HG03469 (cell line): ENCODE measurements around the gene HSD17B11.
"Not testable (repeated sequence)": the region's sequence is repeated elsewhere in the genome, so short reads cannot be mapped to it uniquely, and the experiment has no call there.

Source experiments
- ATAC-seq: cut with Tn5 transposase; IDR thresholded peaks from one replicate; pipeline ENCODE4 v1.9.1; 2021; ENCODE audit warnings: mild to moderate bottlenecking, moderate library complexity, moderate number of reproducible peaks; ENCODE audit not compliant: unreplicated experiment

The HSD17B11 gene, protein sequence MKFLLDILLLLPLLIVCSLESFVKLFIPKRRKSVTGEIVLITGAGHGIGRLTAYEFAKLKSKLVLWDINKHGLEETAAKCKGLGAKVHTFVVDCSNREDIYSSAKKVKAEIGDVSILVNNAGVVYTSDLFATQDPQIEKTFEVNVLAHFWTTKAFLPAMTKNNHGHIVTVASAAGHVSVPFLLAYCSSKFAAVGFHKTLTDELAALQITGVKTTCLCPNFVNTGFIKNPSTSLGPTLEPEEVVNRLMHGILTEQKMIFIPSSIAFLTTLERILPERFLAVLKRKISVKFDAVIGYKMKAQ

DNA sequence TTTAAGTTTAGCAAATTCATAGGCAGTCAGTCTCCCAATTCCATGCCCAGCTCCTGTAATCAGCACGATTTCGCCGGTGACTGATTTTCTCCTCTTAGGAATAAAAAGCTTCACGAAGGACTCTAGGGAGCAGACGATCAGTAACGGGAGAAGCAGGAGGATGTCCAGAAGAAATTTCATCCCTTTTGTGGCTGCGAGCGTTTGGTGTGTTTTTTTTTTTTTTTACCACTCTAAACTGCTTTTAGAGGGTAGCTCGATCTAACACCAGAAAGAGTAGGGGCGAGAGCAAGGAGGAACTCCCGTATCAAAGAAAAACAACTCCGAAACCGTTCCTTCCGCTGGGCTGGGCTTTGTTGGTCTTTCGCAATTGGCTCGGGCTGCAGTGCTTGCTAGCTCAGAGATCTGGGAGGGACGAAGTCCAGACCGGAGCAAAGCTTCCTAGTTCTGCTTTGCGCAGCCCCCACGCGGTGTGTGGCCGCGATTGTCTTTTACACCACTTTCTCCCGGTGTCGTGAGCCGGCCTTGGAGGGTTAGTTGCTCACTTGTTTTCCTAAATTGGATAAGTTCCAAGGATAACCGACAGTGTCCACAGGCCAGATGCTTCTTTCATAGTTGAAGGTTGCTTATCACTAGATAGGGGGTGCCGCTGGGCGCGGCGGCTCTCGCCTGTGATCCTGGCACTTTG, at the start of gene HSD17B11:
TSS of gene HSD17B11 (minus strand) at position 298 of the 685 bp plus-strand sequence. CDS start at position 180, 118 bp downstream.
- peak; percentile 100 for ATAC-seq

DNA sequence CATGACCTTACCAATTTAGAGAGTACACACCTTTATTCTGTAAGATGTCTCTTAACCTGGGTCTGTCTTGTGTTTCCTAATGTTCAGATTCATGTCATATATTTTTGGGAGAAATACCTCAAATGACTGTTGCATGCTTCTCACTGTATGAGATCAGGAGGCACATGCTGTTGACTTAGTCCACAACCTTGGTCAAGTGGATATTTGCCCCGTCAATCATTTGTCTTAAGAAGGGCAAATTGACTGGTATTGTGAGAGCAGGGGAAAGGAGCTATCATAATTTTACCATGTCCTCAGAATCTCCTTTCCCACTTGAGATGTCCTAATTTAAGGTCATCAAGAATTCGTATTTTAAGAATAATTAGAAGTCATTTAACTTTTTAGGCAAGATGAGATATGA, 42.4 kb upstream of the HSD17B11 start:
- no peak for ATAC-seq

DNA sequence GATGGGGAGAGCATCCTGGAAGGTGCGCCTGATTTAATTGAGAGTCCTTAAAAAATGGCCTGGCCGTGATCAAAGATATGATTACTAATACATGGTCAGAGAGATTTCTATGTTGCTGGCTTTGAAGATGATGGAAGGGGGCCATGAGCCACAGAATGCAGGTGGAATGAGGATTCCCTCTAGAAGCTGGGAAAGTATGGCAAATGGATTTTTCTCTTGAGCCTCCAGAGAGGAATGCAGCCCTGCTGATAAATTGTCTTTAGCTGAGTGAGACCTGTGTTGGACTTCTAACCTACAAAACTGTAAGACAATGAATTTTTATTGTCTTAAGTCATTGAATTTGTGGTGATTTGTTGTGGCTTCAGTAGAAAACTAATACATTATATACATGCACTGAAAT, 39.0 kb upstream of the HSD17B11 start:
- no peak for ATAC-seq

DNA sequence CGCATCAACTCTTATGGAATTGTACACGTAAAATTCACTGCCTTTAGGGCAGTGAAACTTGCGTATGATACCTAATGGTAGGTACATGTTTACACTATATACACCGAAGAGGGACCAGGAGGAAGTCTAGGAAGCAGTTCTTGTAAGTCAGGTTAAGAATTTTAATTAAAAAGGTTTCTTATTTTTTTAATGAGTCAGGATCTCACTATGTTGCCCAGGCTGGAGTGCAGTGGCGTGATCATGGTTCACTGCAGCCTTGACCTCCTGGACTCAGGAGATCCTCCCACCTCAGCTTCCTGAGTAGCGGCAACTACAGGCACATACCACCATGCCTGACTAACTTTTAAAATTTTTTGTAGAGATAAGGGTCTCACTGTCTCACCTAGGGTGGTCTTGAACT, 38.0 kb upstream of the HSD17B11 start:
- no peak for ATAC-seq

DNA sequence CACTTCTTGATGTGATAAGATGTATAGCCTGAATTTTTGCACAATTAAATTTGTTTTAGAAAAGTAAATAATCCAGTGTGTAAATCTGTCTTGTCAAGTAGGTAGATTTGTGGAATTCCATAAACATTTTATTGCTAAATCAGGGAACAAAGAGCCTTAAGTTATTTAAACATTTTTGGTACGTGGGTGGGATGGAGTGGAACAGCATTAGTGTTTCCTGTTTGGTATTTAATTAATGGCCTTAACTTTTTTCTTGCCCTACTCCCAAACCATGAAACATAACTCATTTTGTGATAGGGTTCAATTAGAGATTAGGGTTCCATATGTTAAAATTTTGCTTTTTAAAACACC, 36.5 kb upstream of the HSD17B11 start:
- no peak for ATAC-seq

DNA sequence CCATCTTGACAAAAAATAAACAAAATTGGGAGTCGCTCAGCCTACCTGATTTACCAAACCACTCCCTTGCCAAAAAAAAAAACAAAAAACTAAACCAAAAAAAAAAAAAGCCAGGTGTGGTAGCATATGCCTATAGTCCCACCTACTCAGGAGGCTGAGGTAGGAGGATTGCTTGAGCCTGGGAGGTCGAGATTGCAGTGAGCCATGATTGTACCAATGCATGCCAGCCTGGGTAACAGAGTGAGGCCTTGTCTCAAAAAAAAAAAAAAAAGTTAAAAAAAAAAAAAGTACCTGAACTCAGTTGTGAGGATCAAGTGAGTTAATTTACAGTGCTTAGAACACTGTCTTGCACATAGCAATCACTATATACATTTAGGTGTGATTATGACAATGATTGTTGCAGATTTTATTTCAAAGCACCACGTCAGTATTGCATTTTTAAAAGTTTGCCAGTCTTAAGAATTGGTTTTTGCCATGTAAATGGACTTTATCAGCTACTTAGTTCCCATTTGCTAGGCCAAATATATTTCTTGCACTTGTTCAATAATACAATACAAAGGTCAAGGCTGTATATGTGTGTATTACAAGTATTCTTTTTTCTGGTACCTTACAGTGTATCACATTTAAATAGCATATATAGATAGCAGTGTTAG, 36.0 kb upstream of the HSD17B11 start:
- ATAC-seq: no peak

DNA sequence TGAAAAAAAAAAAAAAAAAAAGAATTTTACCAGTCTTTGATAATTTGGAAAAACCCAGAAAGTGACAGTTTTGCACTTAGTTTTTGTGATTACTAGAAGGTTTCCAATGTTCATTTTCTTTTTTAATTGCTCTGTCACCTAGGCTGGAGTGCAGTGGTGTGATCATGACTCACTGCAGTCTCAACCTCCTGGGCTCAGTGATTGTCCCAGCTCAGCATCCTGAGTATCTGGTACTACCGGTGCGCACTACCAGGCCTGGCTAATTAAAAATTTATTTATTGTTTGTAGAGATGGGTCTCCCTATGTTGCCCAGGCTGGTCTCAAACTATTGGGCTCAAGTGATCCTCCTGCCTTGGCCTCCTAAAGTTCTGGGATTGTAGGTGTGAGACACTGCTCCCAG, 34.7 kb upstream of the HSD17B11 start:
- no peak for ATAC-seq

DNA sequence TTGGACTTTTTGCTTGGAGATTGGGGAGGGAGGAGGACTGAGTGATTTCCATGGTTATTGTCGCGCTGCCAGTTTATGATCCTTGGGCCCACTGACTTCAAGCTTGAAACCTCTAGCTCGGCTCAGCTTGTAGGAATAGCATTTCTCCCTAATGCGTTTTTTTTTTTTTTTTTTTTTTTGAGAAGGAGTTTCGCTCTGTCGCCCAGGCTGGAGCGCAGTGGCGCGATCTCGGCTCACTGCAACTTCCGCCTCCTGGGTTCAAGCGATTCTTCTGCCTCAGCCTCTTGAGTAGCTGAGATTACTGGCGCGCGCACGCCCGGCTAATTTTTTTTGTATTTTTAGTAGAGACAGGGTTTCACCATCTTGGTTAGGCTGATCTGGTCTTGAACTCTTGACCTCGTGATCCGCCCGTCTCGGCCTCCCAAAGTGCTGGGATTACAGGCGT, 33.1 kb upstream of the HSD17B11 start:
- ATAC-seq: not testable (repeated sequence)

DNA sequence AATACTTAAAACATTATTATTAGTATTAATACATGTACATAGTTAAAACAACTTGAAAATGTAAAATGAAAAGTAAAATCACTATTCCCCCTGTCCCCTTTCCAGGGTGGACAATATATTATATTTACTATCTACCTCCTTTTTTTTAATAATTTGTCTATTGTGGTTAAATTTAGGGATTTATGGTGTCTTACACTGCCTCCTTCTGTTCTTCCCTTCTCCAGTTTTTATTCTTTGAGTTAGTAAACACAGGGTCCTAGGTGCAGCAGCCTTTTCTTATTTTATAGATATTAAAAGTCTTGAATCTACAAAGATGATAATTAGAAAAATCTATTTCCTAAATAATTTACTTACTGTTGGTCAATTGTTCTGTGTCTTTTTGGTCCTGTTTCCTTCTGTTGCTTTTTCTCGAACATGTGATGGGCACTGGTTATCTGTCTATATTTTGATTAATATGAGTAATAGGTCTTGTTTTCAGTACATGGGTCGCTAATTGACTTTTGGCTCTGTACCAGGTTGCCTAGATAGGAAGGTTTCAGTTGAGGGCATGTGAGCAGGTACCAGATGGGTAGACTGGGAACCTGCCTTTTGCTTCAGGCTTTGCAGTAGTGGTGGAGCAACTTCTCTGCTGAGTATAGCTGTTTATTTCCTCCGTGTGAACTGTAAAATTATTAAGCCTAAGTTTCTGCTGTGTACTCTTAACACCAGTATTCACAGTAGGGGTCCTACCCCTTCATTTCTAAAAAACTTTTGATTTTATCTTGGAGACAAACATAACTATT, 32.5 kb upstream of the HSD17B11 start:
- no peak for ATAC-seq

DNA sequence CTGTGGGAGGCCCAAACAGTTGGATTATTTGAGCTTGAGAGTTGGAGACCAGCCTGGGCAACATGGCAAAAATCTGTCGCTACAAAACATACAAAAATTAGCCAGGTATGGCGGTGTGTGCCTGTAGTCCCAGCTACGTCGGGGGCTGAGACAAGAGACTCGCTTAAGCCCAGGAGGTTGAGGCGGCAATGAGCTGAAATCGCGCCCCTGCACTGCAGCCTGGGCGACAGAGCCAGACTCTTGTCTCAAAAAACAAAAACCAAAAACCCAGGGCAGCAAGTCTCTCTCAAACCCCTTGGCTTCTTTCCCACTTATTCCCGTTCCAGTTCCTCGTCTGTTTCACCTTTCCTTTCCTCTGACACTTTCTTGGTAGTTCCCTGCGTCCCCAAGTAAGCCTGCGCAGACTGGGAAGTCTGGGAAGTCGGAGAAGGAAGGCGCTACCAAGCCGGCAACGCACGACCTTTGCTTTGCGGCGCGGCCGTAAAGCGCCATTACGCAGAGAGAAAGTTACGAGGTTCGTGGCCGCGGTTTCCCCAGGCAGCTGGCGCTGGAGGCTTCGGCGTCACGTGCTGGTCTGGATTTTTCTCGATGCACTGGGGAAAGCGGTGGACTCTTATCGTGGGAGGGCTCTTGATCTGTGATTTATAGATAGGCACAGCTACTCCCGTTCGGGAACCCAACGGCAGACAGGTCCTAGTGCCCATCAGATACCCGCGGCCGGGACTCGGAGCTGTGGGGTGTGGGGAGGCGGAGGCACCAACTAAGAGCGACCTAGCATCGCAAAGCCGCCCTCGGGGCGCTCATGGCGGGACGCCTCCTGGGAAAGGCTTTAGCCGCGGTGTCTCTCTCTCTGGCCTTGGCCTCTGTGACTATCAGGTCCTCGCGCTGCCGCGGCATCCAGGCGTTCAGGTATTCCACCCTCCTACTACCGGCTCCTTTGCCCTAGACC, 31.4 kb upstream of the HSD17B11 start, which contains the start of gene NUDT9:
TSS of gene NUDT9 (plus strand) at position 470 of the 949 bp plus-strand sequence. CDS start at position 803, 333 bp downstream.
- peak; percentile 66 for ATAC-seq

DNA sequence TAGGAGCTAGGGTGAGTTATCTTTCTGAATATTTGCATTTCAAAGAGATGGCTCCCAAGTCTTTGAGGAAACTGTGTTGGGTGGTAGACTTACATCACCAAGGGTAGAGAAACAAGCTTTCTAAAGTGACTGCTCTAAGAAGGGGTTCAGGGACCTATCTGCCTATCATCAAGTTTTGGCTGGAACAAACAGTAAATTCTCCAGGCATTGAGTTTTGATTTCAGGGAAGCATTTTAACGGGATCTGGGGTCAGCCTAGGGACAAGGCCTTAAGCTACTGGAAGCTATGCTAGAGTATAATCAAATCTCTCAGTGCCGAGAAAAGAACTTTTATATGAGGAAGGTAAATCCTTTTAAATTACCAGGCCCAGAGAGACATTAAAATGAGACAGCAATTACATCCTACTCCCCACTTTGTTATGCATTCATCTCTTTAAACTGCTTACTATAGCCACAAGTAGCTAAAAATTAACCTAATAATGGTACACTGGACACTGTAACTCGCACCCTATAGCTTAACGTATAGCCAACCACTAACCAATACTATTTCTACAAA, 29.4 kb upstream of the HSD17B11 start:
- no peak for ATAC-seq

DNA sequence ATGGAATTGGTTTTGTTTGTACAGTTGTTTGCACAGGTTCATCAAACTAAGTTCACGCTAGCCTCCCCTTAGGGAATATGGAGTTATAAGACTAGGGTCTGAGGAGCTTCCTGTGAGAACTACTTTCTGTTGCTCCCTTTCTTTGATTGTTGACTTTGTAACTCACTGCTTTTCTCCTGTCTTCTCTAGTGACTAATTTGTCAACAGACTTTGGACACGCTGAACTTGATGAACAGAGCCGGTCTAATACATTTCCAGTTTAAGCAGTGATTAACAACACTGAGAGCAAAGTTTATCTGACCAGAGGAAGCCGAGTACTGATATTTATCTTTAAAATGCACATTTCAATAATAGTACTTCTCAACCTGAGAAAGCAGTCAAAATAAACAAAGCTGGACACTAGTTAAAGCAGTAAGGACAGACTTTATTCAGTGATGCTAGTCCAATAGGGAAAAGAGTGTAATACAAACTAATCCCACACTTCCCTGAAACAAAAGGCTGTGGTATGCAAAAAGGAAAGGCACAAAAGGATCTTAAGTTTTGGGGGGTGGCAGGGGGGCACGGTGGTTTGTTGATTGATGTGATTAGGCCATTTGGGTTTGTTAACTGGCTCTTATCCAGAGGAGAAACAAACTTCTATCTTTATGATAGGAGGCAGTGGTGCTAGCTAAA, 28.7 kb upstream of the HSD17B11 start:
- no peak for ATAC-seq

DNA sequence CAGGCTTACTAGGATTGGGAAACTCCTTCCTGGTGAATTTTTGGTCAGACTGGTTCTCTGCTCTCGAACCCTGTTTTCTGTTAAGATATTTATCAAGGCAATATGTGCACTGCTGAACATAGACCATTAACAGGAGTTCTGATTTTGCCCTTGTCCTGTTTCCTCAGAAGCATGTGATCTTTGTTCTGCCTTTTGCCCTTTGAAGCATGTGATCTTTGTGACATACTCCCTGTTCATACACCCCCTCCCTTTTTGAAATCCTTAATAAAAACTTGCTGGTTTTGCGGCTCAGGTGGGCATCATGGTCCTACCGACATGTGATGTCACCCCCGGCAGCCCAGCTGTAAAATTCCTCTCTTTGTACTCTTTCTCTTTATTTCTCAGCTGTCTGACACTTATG, 27.4 kb upstream of the HSD17B11 start:
- not testable (repeated sequence) for ATAC-seq

DNA sequence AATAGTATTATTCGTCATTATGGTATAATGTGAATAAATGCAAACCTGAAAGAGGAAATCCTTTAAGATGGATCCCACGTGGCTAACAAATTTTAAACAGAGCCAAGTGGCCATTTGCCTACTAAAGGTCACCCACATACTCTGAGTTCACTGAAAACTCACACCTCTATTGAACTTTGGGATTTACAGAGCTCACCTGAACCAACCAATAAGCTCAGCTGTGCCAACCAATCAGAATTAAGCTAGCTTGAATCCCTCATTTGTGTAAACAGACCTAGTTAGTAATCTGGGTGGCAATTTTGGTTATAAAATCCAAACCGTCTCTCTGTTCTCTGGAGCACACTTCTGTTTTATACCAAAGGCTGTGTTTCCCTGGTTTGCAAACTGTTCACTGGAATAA, 26.0 kb upstream of the HSD17B11 start:
- no peak for ATAC-seq

DNA sequence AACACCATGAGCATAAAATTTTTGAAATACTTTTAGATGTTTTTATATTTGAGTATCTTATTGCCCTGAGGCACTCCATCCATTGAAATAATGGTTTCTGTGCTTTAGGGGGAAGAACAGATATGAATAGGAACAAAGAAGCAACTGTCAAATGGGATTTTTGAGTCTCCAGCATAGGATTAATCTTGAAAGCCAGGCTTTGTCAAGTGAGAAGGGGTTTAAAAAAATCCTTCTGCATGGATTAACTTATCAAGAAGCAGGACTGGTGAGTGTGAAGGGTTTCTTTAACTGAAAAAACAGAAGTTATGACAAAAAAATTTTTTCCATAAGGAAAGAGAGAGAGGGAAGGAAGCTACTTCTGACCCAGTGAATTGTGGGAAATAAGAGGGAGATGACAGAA, 23.8 kb upstream of the HSD17B11 start:
- ATAC-seq: no peak

DNA sequence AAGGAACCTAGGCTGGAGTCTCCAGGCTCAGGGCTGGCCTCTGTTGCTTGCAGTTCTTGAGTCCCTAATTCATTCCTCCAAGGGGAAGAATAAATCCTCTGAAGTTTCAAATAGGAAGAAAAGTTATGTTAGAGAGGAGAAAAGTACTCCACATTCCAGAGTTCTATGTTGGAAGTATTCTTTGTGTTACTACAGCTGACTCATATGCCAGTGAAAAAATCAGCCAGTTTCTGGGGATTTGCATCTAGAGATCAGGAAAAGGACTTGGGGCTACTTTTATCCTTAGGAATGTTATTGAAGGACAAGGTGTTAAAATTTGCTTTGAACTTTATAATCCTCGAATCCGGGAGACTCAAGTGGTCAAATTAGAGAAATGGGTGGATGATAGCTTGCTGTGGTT, 19.7 kb upstream of the HSD17B11 start:
- ATAC-seq: no peak

DNA sequence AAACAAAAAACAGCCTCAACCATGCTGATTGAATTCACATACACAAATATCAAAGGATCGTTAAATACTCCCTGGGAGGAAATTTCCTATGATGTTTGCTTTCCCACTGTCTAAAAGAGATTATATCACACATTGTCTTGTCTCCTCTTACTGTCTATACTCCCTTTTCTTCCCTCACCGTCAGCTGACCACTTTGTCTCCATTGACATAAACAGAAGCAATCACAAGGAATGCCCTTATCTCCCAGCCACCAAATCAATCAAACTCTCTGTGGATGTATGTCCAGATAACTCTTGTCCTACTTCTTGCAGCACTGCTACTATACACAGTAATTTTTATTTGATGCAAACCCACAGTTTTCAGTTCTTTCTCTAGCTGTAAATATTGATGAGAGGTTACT, 19.2 kb upstream of the HSD17B11 start:
- no peak for ATAC-seq

DNA sequence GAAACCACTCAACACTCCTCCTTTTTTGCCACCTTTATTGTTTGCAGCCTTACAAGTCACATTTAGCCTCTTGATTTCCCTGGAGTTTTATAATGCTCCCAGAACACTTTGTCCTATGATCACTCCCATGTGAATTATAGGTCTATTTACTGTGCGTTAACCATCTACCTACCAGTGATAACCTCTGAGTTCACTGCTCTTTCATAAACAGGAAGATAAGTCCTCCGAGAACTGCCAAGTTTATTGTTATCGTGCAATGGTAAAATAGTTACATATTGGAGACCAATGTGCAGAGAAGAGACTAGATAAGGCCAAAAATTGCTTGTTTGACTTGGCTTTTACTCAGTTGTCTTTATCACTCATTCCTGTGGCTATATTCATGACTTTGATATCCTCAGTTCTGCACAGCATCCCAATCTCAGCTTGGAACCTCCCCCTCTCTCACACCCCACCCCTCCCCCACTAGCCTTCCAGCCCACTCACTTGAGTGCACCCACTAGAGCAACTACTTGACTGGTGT, 18.5 kb upstream of the HSD17B11 start:
- ATAC-seq: no peak

DNA sequence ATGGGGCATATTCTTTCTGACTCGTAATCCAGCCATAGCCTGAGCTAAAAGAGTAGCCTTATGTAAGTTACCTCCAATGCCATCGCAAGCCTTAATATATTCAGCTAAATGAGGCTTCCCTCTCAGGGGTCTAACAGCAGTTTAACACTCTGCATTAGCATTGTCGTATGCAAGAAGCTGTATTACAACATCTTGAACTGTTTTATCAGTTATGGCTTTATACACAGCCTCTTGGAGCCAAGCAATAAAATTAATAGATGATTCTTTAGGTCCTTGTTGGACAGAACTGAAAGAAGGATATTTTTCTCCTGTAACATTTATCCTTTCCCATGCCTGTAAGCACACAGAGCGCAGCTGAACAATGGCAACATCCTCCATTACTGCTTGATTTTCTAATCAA, 15.9 kb upstream of the HSD17B11 start:
- ATAC-seq: not testable (repeated sequence)
